H9 (cell line): ENCODE measurements around the gene KRT1. TPM values are rescaled to one million over a fixed set of nuclear protein-coding genes. Genes with fewer than 3 reads are reported as not detected.

ENCODE experiments used
- DNase-seq: peaks from one replicate; pipeline ENCODE4 v3.0.0-alpha.2; 2017
- H2AFZ ChIP-seq: one replicate; pipeline ENCODE4 v1.6.1; 2013; ENCODE audit warnings: mild to moderate bottlenecking, low read length, control low read depth, moderate library complexity
- H2AK5ac ChIP-seq: 2 replicates; pipeline ENCODE4 v1.6.1; 2013; ENCODE audit warnings: low read length, control low read depth, mixed read lengths; ENCODE audit not compliant: insufficient read length
- H2BK120ac ChIP-seq: one replicate; pipeline ENCODE4 v1.6.1; 2013; ENCODE audit warnings: low read depth, mild to moderate bottlenecking, low read length, control low read depth, inconsistent platforms; ENCODE audit not compliant: poor library complexity, severe bottlenecking
- H2BK12ac ChIP-seq: 2 replicates; pipeline ENCODE4 v1.6.1; 2013; ENCODE audit warnings: low read length, control low read depth, mixed read lengths, low read depth; ENCODE audit not compliant: insufficient read length
- H2BK15ac ChIP-seq: 2 replicates; pipeline ENCODE4 v1.6.1; 2013; ENCODE audit warnings: low read depth, low read length, control low read depth
- H2BK20ac ChIP-seq: one replicate; pipeline ENCODE4 v1.6.1; 2013; ENCODE audit warnings: low read depth, mild to moderate bottlenecking, low read length, control low read depth, inconsistent platforms; ENCODE audit not compliant: poor library complexity, severe bottlenecking
- H2BK5ac ChIP-seq: 2 replicates; pipeline ENCODE4 v1.6.1; 2013; ENCODE audit warnings: low read length, control low read depth, mixed read lengths; ENCODE audit not compliant: insufficient read length
- H3K14ac ChIP-seq: 2 replicates; pipeline ENCODE4 v1.6.1; 2013; ENCODE audit warnings: low read length, control low read depth; ENCODE audit not compliant: insufficient read depth
- H3K18ac ChIP-seq: 2 replicates; pipeline ENCODE4 v1.6.1; 2013; ENCODE audit warnings: low read depth, mild to moderate bottlenecking, mixed read lengths, low read length, control low read depth; ENCODE audit not compliant: insufficient read length
- H3K23ac ChIP-seq: 2 replicates; pipeline ENCODE4 v1.6.1; 2013; ENCODE audit warnings: low read length, control low read depth, mixed read lengths, low read depth; ENCODE audit not compliant: insufficient read length
- H3K23me2 ChIP-seq: 2 replicates; pipeline ENCODE4 v1.6.1; 2013; ENCODE audit warnings: low read depth, mild to moderate bottlenecking, mixed read lengths, low read length, control low read depth; ENCODE audit not compliant: insufficient read length, poor library complexity, severe bottlenecking
- H3K27ac ChIP-seq: 2 replicates; pipeline ENCODE4 v1.5.1; 2013; ENCODE audit warnings: low read length, control low read depth, mixed read lengths, low read depth; ENCODE audit not compliant: insufficient read length
- H3K27me3 ChIP-seq: 2 replicates; pipeline ENCODE4 v1.6.1; 2013; ENCODE audit warnings: low read length, control low read depth, inconsistent platforms; ENCODE audit not compliant: insufficient read depth
- H3K4ac ChIP-seq: 2 replicates; pipeline ENCODE4 v1.6.1; 2013; ENCODE audit warnings: low read depth, mild to moderate bottlenecking, control low read depth, inconsistent platforms, low read length, moderate library complexity
- H3K4me1 ChIP-seq: 2 replicates; pipeline ENCODE4 v1.6.1; 2013; ENCODE audit warnings: low read length, control low read depth, inconsistent platforms; ENCODE audit not compliant: insufficient read depth
- H3K4me2 ChIP-seq: 2 replicates; pipeline ENCODE4 v1.6.1; 2013; ENCODE audit warnings: low read length, control low read depth, mixed read lengths; ENCODE audit not compliant: insufficient read length, insufficient read depth
- H3K56ac ChIP-seq: 2 replicates; pipeline ENCODE4 v1.6.1; 2013; ENCODE audit warnings: low read depth, mild to moderate bottlenecking, mixed read lengths, low read length, control low read depth; ENCODE audit not compliant: insufficient read length
- H3K79me1 ChIP-seq: 2 replicates; pipeline ENCODE4 v1.6.1; 2013; ENCODE audit warnings: low read depth, mild to moderate bottlenecking, moderate library complexity, low read length, control low read depth, inconsistent platforms; ENCODE audit not compliant: insufficient read depth, poor library complexity, severe bottlenecking
- H3K79me2 ChIP-seq: 2 replicates; pipeline ENCODE4 v1.6.1; 2013; ENCODE audit warnings: low read length, control low read depth, inconsistent platforms; ENCODE audit not compliant: insufficient read depth
- H3K9ac ChIP-seq: 2 replicates; pipeline ENCODE4 v1.6.1; 2013; ENCODE audit warnings: low read length, control low read depth, mixed read lengths; ENCODE audit not compliant: insufficient read length; ENCODE audit errors: extremely low read depth
- H3K9me3 ChIP-seq: one replicate; pipeline ENCODE4 v1.6.1; 2013; ENCODE audit warnings: low read depth, low read length, inconsistent platforms; ENCODE audit not compliant: control insufficient read depth
- H3T11ph ChIP-seq: one replicate; pipeline ENCODE4 v1.6.1; 2013; ENCODE audit warnings: mild to moderate bottlenecking, low read length, control low read depth, inconsistent platforms
- H4K20me1 ChIP-seq: one replicate; pipeline ENCODE4 v1.6.1; 2013; ENCODE audit not compliant: control insufficient read depth, insufficient read length, insufficient read depth
- H4K5ac ChIP-seq: 2 replicates; pipeline ENCODE4 v1.6.1; 2013; ENCODE audit warnings: low read depth, mild to moderate bottlenecking, mixed read lengths, low read length, control low read depth; ENCODE audit not compliant: insufficient read length
- H4K8ac ChIP-seq: replicated peaks from 2 replicates; pipeline ENCODE4 v1.6.1; 2013; ENCODE audit warnings: low read length, control low read depth, mixed read lengths, low read depth; ENCODE audit not compliant: insufficient read length
- H4K91ac ChIP-seq: 2 replicates; pipeline ENCODE4 v1.6.1; 2013; ENCODE audit warnings: low read depth, mild to moderate bottlenecking, moderate library complexity, mixed read lengths, low read length, control low read depth; ENCODE audit not compliant: insufficient read length
- H3K27ac Mint-ChIP-seq, 3 experiments: 2 replicates in 2 of 3; 3 replicates in 1 of 3; pipeline ENCODE4 v1.8.0; 2020 to 2021; ENCODE audit warnings: mixed read lengths in 3 of 3, mild to moderate bottlenecking in 1 of 3, moderate library complexity in 1 of 3
- H3K27me3 Mint-ChIP-seq: 2 replicates; pipeline ENCODE4 v1.8.0; 2021; ENCODE audit warnings: low read depth, mild to moderate bottlenecking, moderate library complexity, mixed read lengths
- H3K36me3 Mint-ChIP-seq, 3 experiments: 2 replicates in 2 of 3; 3 replicates in 1 of 3; pipeline ENCODE4 v1.8.0; 2020 to 2021; ENCODE audit warnings: low read depth in 3 of 3, mixed read lengths in 3 of 3; ENCODE audit not compliant: insufficient read depth in 1 of 3
- H3K4me1 Mint-ChIP-seq, 2 experiments: 2 replicates each; pipeline ENCODE4 v1.8.0; 2020; ENCODE audit warnings: mixed read lengths in 2 of 2
- H3K4me3 Mint-ChIP-seq, 2 experiments: 2 replicates in 1 of 2; 3 replicates in 1 of 2; pipeline ENCODE4 v1.8.0; 2020 to 2021; ENCODE audit warnings: mild to moderate bottlenecking in 2 of 2, mixed read lengths in 2 of 2, moderate library complexity in 1 of 2
- H3K9me3 Mint-ChIP-seq, 2 experiments: 2 replicates in 1 of 2; 3 replicates in 1 of 2; pipeline ENCODE4 v1.8.0; 2020; ENCODE audit warnings: mild to moderate bottlenecking in 2 of 2, mixed read lengths in 2 of 2, moderate library complexity in 1 of 2
- WGBS: extraction: QIAGEN DNeasy Blood & Tissue Kit; methylation state at CpG from one replicate; pipeline ENCODE4 v1.1.7; 2013; ENCODE audit warnings: missing lambda C conversion rate, low lambda C conversion rate, mixed read lengths; ENCODE audit not compliant: insufficient read length; ENCODE audit errors: extremely low coverage; 5-methylcytosine and 5-hydroxymethylcytosine counted together
- total RNA-seq: library from RNA; stranded (reverse); gene quantifications from 2 replicates; pipeline ENCODE4 v1.2.1, GENCODE V29; 2021
- TF ChIP-seq, protein P1 (sequence below): fragments of 200-600 bp; sonication (generic); conservative IDR thresholded peaks from 3 replicates; pipeline ENCODE4 v1.8.0; 2021; ENCODE audit warnings: antibody characterized with exemption, mild to moderate bottlenecking

The KRT1 gene
- total RNA-seq, 1 experiment from 2014 or later = not detected

DNA sequence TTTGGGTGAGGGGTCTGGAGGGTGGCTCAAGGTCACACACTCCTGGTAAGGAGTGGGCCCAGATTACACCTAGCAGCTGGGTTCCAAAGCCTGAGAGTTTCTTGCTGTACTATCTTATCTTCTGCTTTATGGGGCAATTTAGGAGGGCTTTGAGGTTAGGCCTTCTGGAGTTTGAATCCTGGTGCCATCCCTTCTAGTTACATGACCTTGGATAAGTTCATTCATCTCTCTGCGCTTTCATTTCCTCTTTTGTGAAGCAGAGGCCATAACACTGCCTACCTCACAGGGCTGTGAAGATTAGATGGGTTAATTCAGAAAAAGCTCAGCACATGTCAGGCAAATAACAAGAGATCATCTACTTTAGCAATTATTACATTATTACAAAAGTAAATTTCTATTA lies 30.5 kb upstream of the KRT1 start:
- H4K20me1 ChIP-seq = no peaks in the 10 kb centered on the region
- Mint-ChIP-seq H3K9me3 (peaks cover 0 to 3% of the 10 kb centered on the region in 2 experiments; a peak in 1 of 5 replicates), H3K27me3 (peaks cover 44% of the 10 kb centered on the region), H3K36me3 (no peaks in the 10 kb centered on the region; a peak in 2 of 7 replicates), H3K4me1 (peaks cover 8 to 19% of the 10 kb centered on the region in 2 experiments; a peak in 3 of 4 replicates), H3K27ac (no peak overlapping the region), H3K4me3 (no peak overlapping the region)
- H3K27ac ChIP-seq = no peak overlapping the region
- TF ChIP-seq, protein P1, sequence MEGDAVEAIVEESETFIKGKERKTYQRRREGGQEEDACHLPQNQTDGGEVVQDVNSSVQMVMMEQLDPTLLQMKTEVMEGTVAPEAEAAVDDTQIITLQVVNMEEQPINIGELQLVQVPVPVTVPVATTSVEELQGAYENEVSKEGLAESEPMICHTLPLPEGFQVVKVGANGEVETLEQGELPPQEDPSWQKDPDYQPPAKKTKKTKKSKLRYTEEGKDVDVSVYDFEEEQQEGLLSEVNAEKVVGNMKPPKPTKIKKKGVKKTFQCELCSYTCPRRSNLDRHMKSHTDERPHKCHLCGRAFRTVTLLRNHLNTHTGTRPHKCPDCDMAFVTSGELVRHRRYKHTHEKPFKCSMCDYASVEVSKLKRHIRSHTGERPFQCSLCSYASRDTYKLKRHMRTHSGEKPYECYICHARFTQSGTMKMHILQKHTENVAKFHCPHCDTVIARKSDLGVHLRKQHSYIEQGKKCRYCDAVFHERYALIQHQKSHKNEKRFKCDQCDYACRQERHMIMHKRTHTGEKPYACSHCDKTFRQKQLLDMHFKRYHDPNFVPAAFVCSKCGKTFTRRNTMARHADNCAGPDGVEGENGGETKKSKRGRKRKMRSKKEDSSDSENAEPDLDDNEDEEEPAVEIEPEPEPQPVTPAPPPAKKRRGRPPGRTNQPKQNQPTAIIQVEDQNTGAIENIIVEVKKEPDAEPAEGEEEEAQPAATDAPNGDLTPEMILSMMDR = no peak
- H3K27me3 ChIP-seq = peaks cover 8% of the 10 kb centered on the region; the same call in 1 of the 2 replicates
- H3T11ph ChIP-seq = no peak overlapping the region
- H3K79me2 ChIP-seq = no peaks in the 10 kb centered on the region
- no CpG with 5 or more reads among the region's 1 CpG for WGBS
- no peak overlapping the region for H2AK5ac ChIP-seq
- H3K9me3 ChIP-seq = no peaks in the 10 kb centered on the region
- H3K9ac ChIP-seq = no peak overlapping the region
- H2BK15ac ChIP-seq = no peak overlapping the region
- H4K91ac ChIP-seq = no peak overlapping the region
- no peaks in the 10 kb centered on the region for H3K4me1 ChIP-seq
- H3K14ac ChIP-seq = no peak overlapping the region
- H4K5ac ChIP-seq = no peak overlapping the region
- no peak overlapping the region for H3K4ac ChIP-seq
- DNase-seq = no peak
- no peak overlapping the region for H3K4me2 ChIP-seq
- no peaks in the 10 kb centered on the region for H3K79me1 ChIP-seq
- H3K18ac ChIP-seq = no peak overlapping the region
- no peak overlapping the region for H3K56ac ChIP-seq
- H3K23ac ChIP-seq = no peak overlapping the region
- H3K23me2 ChIP-seq = peaks cover 11% of the 10 kb centered on the region
- H2BK5ac ChIP-seq = no peak overlapping the region
- no peak overlapping the region for H2BK20ac ChIP-seq
- no peak overlapping the region for H2BK12ac ChIP-seq
- no peak overlapping the region for H2BK120ac ChIP-seq
- H2AFZ ChIP-seq = no peak overlapping the region
- H4K8ac ChIP-seq = no peak overlapping the region
